ACC112 (cell line): ENCODE measurements around the gene ADAR.

Experiments
- H2AFZ ChIP-seq: fragments of 200-600 bp; sonication (generic); one replicate; pipeline ENCODE4 v1.6.0; 2017; ENCODE audit warnings: antibody characterized with exemption, low read length; ENCODE audit not compliant: unreplicated experiment
- H3K27ac ChIP-seq: fragments of 200-600 bp; sonication (generic); 2 replicates; pipeline ENCODE4 v1.5.1; 2014; ENCODE audit warnings: low read depth, mild to moderate bottlenecking, antibody characterized with exemption, low read length, moderate library complexity
- H3K27me3 ChIP-seq: fragments of 200-600 bp; sonication (generic); 2 replicates; pipeline ENCODE4 v1.6.1; 2014; ENCODE audit warnings: mild to moderate bottlenecking, antibody characterized with exemption, low read length, moderate library complexity, mixed read lengths; ENCODE audit not compliant: insufficient read depth
- H3K36me3 ChIP-seq: fragments of 200-600 bp; sonication (generic); 2 replicates; pipeline ENCODE4 v1.6.1; 2016; ENCODE audit warnings: mild to moderate bottlenecking, antibody characterized with exemption, low read length, moderate library complexity, mixed read lengths; ENCODE audit not compliant: insufficient read depth
- H3K4me1 ChIP-seq: fragments of 200-600 bp; sonication (generic); one replicate; pipeline ENCODE4 v1.6.1; 2016; ENCODE audit warnings: low read length, mixed read lengths; ENCODE audit not compliant: insufficient read depth, unreplicated experiment, control insufficient read depth
- H3K4me3 ChIP-seq: fragments of 200-600 bp; sonication (generic); 2 replicates; pipeline ENCODE4 v1.5.1; 2014; ENCODE audit warnings: mild to moderate bottlenecking, low read depth, low read length
- H3K79me2 ChIP-seq: fragments of 200-600 bp; sonication (generic); one replicate; pipeline ENCODE4 v1.6.0; 2016; ENCODE audit warnings: low read length; ENCODE audit not compliant: control insufficient read depth, unreplicated experiment, insufficient read depth

ADAR gene

GRCh38 chr1:154571964-154572288, 36.1 kb downstream of the ADAR start:
- Histone ChIP-seq H2AFZ (no peak overlapping the region), H3K36me3 (no peaks in the 10 kb centered on the region), H3K4me1 (no peaks in the 10 kb centered on the region), H3K4me3 (no peak overlapping the region), H3K27me3 (peaks cover 24% of the 10 kb centered on the region), H3K27ac (no peak overlapping the region), H3K79me2 (no peaks in the 10 kb centered on the region)

- Histone ChIP-seq H3K4me1 (no peaks in the 10 kb centered on the region), H3K79me2 (no peaks in the 10 kb centered on the region), H3K4me3 (no peak overlapping the region), H3K36me3 (no peaks in the 10 kb centered on the region), H3K27ac (no peak overlapping the region), H2AFZ (no peak overlapping the region), H3K27me3 (peaks cover 29% of the 10 kb centered on the region)
Measured at GRCh38 chr1:154571244-154571963, 36.6 kb downstream of the ADAR start.

DNA sequence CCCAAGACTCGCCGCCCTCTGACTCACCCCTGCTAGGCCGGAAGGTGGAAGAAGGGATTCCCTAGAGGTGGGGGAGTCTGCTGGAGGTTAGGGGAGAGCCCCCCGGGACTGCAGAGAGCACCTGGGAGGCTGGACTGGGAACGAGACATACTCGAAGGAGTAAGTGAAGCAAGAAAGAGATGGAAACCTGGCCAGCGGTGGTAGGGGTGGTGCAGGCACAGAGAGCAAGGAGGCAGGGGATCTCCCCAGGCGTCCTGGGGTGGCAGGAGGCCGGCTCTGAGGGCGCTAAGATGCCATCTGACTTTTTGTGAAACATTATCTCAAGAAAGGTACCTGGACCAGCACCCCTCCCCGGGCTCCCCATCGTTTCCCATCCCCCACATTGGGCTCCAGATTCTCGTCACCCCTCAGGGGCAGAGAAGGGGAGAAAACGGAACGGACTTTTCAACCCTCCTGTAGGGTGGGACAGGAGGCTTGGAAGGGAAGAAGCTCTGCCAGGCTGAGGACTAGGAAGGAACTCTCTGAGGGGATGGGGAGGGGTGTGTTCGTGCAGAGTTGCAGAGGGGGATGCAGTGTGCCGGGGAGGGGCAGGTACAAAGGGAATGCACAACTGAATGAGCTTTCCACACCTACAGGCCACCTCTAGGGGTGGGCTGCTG, 39.7 kb downstream of the ADAR start:
- Histone ChIP-seq H3K4me3 (peak overlapping the region; percentile 33; the same call in 1 of the 2 replicates), H3K4me1 (no peaks in the 10 kb centered on the region), H2AFZ (no peak overlapping the region), H3K36me3 (no peaks in the 10 kb centered on the region), H3K79me2 (no peaks in the 10 kb centered on the region), H3K27ac (no peak overlapping the region), H3K27me3 (peaks cover 44% of the 10 kb centered on the region)

- Histone ChIP-seq H2AFZ (no peak within 1 kb of the TSS), H3K27me3 (peaks cover 44% of the 10 kb centered on the region), H3K36me3 (no peaks in the 10 kb centered on the region), H3K79me2 (no peaks in the 10 kb centered on the region), H3K27ac (no peak within 1 kb of the TSS), H3K4me3 (peak within 1 kb of the TSS; percentile 33; the same call in 1 of the 2 replicates), H3K4me1 (no peaks in the 10 kb centered on the region)
Measured at GRCh38 chr1:154567386-154568156, 40.4 kb downstream of the ADAR start, which contains the start of gene CHRNB2. TSS of gene CHRNB2 (plus strand) at chr1:154567778. CDS start at chr1:154568045, 267 bp downstream.

DNA sequence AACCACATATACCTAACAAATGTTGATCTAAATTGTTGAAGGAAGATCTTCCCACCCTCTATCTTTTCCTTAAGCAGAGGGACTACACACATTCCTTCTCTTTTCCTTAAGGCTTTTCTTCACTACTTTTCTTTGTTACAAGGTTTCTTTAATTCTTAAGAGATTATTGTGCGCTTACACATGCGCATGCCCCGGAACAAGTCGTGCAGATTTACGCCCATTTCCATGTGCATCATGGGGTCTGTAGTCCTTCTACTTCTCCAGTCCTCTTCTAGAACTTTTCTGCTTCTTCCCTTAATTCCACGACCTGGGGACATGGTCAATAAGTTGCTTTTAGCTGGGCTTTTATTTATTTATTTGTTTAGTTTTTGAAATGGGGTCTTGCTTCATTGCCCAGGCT, 42.1 kb downstream of the ADAR start:
- Histone ChIP-seq H3K27me3 (peaks cover 44% of the 10 kb centered on the region), H3K4me1 (no peaks in the 10 kb centered on the region), H3K27ac (no peak overlapping the region), H2AFZ (no peak overlapping the region), H3K36me3 (no peaks in the 10 kb centered on the region), H3K79me2 (no peaks in the 10 kb centered on the region), H3K4me3 (no peak overlapping the region)

GRCh38 chr1:154559466-154560044, 48.4 kb downstream of the ADAR start:
- H3K4me1 ChIP-seq = peaks cover 10% of the 10 kb centered on the region
- peaks cover 15% of the 10 kb centered on the region for H3K36me3 ChIP-seq
- peak overlapping the region; percentile 77 for H3K27ac ChIP-seq
- H3K27me3 ChIP-seq = no peaks in the 10 kb centered on the region
- peak overlapping the region; percentile 66 for H2AFZ ChIP-seq
- peak overlapping the region; percentile 100 for H3K4me3 ChIP-seq
- peaks cover 32% of the 10 kb centered on the region for H3K79me2 ChIP-seq

- Histone ChIP-seq H3K36me3 (peaks cover 22% of the 10 kb centered on the region), H3K4me3 (peak overlapping the region; percentile 100), H3K79me2 (peaks cover 32% of the 10 kb centered on the region), H3K27ac (peak overlapping the region; percentile 77), H2AFZ (peak overlapping the region; percentile 66), H3K4me1 (peaks cover 10% of the 10 kb centered on the region), H3K27me3 (no peaks in the 10 kb centered on the region)
Measured at GRCh38 chr1:154558720-154559465, 49.1 kb downstream of the ADAR start.

DNA sequence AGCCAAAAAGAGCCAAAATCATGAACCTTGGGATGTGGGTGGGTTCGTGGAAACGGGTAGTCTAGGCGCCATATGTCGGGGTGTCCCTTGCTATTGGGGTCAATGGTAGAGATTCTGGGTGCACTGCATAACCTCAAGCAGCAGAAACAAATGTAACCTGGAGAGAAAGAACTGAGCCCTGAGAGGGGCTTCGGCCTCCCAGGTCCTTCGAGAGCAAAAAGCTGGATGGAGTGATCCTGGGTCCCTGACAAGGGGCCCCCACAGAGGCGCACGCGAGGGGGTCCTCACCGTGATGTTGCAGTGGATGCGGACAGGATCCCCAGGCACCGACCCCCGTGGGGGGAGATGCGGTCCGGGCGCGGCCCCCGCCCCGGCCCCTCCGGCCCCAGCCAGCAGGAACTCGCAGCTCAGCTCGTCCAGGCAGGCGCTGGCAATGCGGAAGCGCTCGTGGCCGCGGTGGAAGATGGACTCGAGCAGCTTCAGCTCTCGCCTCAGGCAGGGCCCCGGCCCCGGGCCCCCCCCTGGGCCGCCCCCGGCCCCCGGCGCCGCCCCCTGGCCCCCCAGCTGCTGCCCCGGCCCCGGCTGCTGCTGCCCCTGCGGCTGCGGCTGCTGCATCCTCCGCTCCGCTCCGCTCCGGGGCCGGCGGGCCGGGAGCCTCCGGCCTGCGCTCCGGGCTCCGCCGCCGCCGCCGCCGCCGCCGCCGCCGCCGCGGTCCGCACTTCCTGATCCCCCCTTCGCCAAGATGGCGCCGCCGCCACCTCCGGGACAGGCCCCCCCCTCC, 49.9 kb downstream of the ADAR start, which contains the start of gene UBE2Q1:
TSS of gene UBE2Q1 (minus strand) at position 724 of the 781 bp plus-strand sequence. CDS start at position 615, 109 bp downstream.
- peak within 1 kb of the TSS; percentile 77 for H3K27ac ChIP-seq
- H3K36me3 ChIP-seq = peaks cover 26% of the 10 kb centered on the region
- peak within 1 kb of the TSS; percentile 100 for H3K4me3 ChIP-seq
- H2AFZ ChIP-seq = peak within 1 kb of the TSS; percentile 66
- H3K79me2 ChIP-seq = peaks cover 32% of the 10 kb centered on the region
- peaks cover 16% of the 10 kb centered on the region for H3K4me1 ChIP-seq
- H3K27me3 ChIP-seq = no peaks in the 10 kb centered on the region

- H3K4me3 ChIP-seq = peak overlapping the region; percentile 100
- peaks cover 32% of the 10 kb centered on the region for H3K79me2 ChIP-seq
- no peaks in the 10 kb centered on the region for H3K27me3 ChIP-seq
- peaks cover 29% of the 10 kb centered on the region for H3K36me3 ChIP-seq
- H3K4me1 ChIP-seq = peaks cover 16% of the 10 kb centered on the region
- no peak overlapping the region for H2AFZ ChIP-seq
- peak overlapping the region; percentile 2; the same call in 1 of the 2 replicates for H3K27ac ChIP-seq
Measured at GRCh38 chr1:154557248-154557938, 50.6 kb downstream of the ADAR start.
